ENCODE data around the gene GMDS.
"Not testable (repeated sequence)": the region's sequence is repeated elsewhere in the genome, so short reads cannot be mapped to it uniquely, and the experiment has no call there.

Gene GMDS

GRCh38 chr6:1668456-1668855 lies 576.9 kb downstream of the GMDS start:
- in situ Hi-C loops (cut with MboI; ENCODE audit: low sequenced_read_pairs): not testable (repeated sequence)

GRCh38 chr6:1667805-1668175 lies 577.6 kb downstream of the GMDS start:
- in situ Hi-C loops (cut with MboI; ENCODE audit: low sequenced_read_pairs): no loop called here

- in situ Hi-C loops (cut with MboI; ENCODE audit: low sequenced_read_pairs): no loop called here
Observed at GRCh38 chr6:1667012-1667804, 578.2 kb downstream of the GMDS start.

GRCh38 chr6:1665214-1665613 lies 580.2 kb downstream of the GMDS start:
- in situ Hi-C loops (cut with MboI; ENCODE audit: low sequenced_read_pairs): no loop called here

- in situ Hi-C loops (cut with MboI; ENCODE audit: low sequenced_read_pairs): no loop called here
Observed at GRCh38 chr6:1664329-1664728, 581.1 kb downstream of the GMDS start.

- in situ Hi-C loops (cut with MboI; ENCODE audit: low sequenced_read_pairs): no loop called here
Observed at GRCh38 chr6:1663511-1663910, 581.9 kb downstream of the GMDS start.

- in situ Hi-C loops (cut with MboI; ENCODE audit: low sequenced_read_pairs): no loop called here
Observed at GRCh38 chr6:1662534-1662933, 582.9 kb downstream of the GMDS start.

GRCh38 chr6:1659816-1660215 lies 585.6 kb downstream of the GMDS start:
- in situ Hi-C loops (cut with MboI; ENCODE audit: low sequenced_read_pairs): no loop called here

- in situ Hi-C loops (cut with MboI; ENCODE audit: low sequenced_read_pairs): no loop called here
Observed at GRCh38 chr6:1658212-1659005, 587.0 kb downstream of the GMDS start.

GRCh38 chr6:1657771-1658165 lies 587.6 kb downstream of the GMDS start:
- in situ Hi-C loops (cut with MboI; ENCODE audit: low sequenced_read_pairs): no loop called here

- in situ Hi-C loops (cut with MboI; ENCODE audit: low sequenced_read_pairs): no loop called here
Observed at GRCh38 chr6:1657116-1657770, 588.2 kb downstream of the GMDS start.

- in situ Hi-C loops (cut with MboI; ENCODE audit: low sequenced_read_pairs): no loop called here
Observed at GRCh38 chr6:1654054-1654453, 591.4 kb downstream of the GMDS start.

- in situ Hi-C loops (cut with MboI; ENCODE audit: low sequenced_read_pairs): no loop called here
Observed at GRCh38 chr6:1652842-1653241, 592.6 kb downstream of the GMDS start.

- in situ Hi-C loops (cut with MboI; ENCODE audit: low sequenced_read_pairs): no loop called here
Observed at GRCh38 chr6:1651362-1651761, 594.0 kb downstream of the GMDS start.

- in situ Hi-C loops (cut with MboI; ENCODE audit: low sequenced_read_pairs): no loop called here
Observed at GRCh38 chr6:1645466-1646185, 599.8 kb downstream of the GMDS start.

GRCh38 chr6:1644516-1645060 lies 600.8 kb downstream of the GMDS start:
- in situ Hi-C loops (cut with MboI; ENCODE audit: low sequenced_read_pairs): no loop called here

- in situ Hi-C loops (cut with MboI; ENCODE audit: low sequenced_read_pairs): no loop called here
Observed at GRCh38 chr6:1643830-1644445, 601.5 kb downstream of the GMDS start.

- in situ Hi-C loops (cut with MboI; ENCODE audit: low sequenced_read_pairs): no loop called here
Observed at GRCh38 chr6:1643111-1643510, 602.3 kb downstream of the GMDS start.

- in situ Hi-C loops (cut with MboI; ENCODE audit: low sequenced_read_pairs): no loop called here
Observed at GRCh38 chr6:1641343-1641885, 604.0 kb downstream of the GMDS start.

- in situ Hi-C loops (cut with MboI; ENCODE audit: low sequenced_read_pairs): no loop called here
Observed at GRCh38 chr6:1640476-1640875, 604.9 kb downstream of the GMDS start.
